Kidney glomerular epithelial cell (primary cell): ENCODE measurements around the gene SLC1A1.
"Not testable (repeated sequence)": the region's sequence is repeated elsewhere in the genome, so short reads cannot be mapped to it uniquely, and the experiment has no call there.

Source experiments
- DNase-seq: peaks from one replicate; lab custom pipeline; 2025; lab: John Stamatoyannopoulos, UW

SLC1A1 gene

DNA sequence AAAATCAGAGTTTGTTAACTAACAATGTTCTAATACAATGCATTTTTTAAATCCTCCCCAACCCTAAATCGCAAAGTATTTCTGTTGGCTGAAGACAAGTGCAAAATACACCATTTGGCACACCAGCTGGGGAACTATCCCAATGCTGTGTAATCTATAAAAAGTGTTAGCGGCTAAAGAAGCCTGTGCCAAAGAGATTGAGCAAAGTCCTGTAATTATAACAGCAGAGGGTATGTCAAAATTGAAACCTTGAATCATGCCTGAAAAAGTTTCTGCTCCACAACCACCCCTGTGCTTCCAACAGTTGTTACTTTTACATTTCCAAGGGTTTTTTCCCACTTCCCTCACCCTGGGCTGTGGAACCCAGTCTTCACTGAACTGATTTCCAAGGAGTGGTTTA lies 88.7 kb downstream of the SLC1A1 start:
- DNase-seq, result no peak

DNA sequence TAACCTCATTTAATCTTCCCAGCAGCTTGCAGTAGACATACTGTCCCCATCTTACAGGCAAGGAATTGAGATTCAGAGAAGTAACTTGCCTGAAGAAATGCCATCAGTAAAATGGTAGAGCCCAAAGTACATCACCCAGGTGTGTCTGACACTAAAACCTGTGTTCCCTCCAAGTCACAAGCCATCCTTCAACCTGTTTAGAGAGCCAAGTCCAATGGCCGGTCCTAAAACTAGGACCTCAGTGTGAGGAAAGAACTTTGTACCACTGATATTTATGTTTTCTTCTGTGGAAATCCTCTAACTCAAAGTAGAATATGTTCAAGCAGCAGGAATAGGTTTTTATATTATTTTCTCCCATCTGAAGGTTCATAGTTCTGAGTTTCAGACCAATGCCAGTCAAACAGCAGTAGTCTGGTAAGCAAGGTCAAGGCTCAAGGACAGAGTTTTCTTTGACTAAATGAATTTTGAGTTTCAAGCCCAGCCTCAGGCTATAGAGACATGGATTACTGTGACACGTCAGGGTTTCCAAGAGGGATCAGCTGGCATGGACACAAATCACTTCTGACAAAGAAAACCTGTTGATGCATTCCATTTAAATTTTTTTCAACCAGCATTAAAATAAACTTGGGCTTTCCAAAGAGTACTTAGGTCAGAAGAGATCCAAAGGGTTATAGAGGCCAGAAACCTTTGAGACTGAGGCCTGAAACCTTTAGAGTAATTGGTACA lies 90.9 kb downstream of the SLC1A1 start:
- no peak for DNase-seq

DNA sequence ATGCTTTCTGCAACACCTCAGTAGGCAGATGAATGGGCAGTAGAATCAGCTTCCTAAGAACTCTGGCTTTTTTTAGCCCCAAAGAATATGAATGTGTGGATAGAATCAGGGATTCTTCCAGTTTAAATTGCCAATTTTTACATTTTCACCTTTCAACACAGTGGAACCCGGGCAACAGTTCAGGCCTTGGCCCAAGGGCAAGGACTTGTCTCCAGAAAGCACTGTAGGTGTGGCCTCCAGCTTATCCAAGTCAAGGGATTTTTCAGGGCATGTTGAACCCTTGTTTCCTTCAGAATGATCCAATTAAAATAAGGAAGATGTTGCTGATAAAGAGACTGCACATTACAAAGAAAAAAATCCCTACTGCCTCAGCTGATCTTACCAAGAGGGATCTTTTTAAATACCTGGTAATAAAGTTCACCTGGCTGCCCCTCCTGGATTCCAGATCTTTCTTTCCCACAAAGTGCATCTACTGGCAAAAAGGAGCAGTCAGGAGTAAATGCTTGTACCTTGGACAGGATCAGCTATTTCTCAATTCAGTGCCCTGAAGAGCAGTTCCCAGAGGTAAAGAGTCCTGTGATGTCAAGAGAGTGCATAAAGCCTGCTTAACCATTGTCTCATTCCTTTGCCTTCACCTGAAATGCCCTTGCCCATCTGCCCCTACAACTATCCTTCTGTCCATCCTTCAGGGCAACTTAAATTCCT lies 91.7 kb downstream of the SLC1A1 start:
- no peak for DNase-seq

DNA sequence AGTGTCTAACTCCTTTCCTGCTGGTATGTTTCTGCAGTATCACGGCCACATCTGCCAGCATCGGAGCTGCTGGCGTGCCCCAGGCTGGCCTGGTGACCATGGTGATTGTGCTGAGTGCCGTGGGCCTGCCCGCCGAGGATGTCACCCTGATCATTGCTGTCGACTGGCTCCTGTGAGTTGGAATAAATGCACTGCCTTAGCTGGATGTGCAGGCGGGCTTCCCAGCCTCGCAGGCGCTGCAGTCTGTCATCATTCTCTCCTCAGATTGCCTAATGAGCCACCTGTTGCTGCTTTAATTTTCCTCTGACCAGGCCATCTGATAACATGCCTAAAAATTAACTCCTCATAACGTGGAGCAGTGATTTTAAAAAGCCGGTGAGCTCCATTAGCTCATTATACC lies 92.7 kb downstream of the SLC1A1 start:
- no peak for DNase-seq

DNA sequence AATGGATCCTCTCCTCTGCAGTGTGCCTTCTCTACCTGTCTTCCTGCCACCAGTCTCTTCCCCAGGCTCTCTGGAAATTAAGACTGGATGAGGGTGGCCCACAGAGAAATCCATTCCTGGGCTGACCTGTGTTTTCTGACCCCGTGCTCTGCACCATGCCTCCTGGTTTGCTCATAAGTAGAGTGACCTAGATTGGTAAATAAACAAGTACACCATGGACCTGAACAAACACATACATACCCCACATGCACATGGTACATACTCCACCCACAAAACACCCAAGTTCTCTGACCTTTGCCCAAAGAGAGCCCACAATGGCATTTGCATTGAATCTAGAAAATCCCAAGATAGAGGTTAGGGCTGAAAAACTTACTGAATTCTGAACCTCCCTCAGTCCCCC lies 94.4 kb downstream of the SLC1A1 start:
- DNase-seq, result no peak

- DNase-seq, result no peak
Observed at GRCh38 chr9:4585135-4585534, 94.9 kb downstream of the SLC1A1 start.

DNA sequence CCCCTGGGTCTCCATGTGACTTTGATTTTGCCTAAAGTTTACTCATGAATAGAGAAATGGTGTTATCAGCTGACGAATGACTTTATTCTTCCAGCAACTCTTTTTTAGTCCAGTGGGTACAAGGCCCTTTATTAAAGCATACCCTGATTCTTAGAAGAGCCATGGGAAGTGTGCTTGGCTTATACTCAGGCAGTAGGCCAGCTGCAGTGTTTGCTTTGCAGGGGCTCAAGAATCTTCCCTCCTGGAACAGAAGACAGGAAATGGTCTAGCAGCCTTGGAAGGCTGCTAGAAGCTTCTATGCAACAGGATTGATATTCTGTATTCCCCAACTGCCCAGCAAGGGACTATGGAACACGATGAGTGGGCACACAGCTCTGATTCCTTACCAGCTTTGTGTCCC lies 98.5 kb downstream of the SLC1A1 start:
- no peak for DNase-seq

GRCh38 chr9:4590430-4591122 lies 100.3 kb downstream of the SLC1A1 start:
- DNase-seq, result peak; percentile 28

DNA sequence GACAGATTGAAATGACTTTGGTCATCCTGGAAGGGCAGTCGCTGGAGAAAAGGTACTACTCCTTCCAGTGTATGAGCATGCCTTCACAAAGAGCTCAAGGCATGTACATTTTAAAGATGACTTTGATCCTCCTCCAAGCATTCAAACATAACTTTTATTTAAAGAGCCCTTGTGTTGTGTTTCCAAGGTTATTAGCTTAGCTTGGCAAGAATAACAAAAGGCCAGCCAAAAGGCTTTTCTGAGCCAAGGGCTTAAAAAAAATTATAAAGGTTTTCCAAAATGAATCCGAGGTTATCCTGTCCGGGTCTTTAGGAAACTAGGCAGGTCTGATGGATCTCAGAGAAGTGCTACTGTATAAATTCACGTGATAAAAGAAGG lies 100.8 kb downstream of the SLC1A1 start:
- no peak for DNase-seq

- DNase-seq, result no peak
Observed at GRCh38 chr9:4592295-4592694, 102.0 kb downstream of the SLC1A1 start.

- DNase-seq, result no peak
Observed at GRCh38 chr9:4592886-4593285, 102.6 kb downstream of the SLC1A1 start.

- no peak for DNase-seq
Observed at GRCh38 chr9:4594545-4594944, 104.3 kb downstream of the SLC1A1 start.

- no peak for DNase-seq
Observed at GRCh38 chr9:4594994-4595393, 104.7 kb downstream of the SLC1A1 start.

GRCh38 chr9:4596165-4596922 lies 106.1 kb downstream of the SLC1A1 start:
- no peak for DNase-seq

GRCh38 chr9:4600368-4600767 lies 110.1 kb downstream of the SLC1A1 start:
- DNase-seq, result no peak

DNA sequence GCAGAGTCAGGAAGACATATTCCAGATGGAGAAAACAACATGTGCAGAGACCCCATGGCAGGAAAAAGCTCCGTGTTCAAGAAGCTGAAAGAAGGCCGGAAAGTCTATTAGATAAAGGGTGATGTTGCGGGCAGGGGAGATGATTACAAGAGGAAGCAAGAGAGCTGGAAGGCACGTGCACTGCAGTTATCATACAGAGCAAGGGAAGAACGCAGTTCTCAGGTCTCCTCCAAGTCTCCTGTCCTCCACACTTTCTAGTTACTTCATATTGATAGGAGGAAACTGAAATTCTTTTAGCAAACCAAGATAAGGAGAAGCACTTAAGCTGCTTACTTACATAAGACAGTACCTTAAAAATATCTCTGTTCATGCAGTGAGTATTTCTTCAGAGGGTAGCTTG lies 113.6 kb downstream of the SLC1A1 start:
- DNase-seq, result no peak

GRCh38 chr9:4604678-4605095 lies 114.4 kb downstream of the SLC1A1 start:
- peak; percentile 40 for DNase-seq

DNA sequence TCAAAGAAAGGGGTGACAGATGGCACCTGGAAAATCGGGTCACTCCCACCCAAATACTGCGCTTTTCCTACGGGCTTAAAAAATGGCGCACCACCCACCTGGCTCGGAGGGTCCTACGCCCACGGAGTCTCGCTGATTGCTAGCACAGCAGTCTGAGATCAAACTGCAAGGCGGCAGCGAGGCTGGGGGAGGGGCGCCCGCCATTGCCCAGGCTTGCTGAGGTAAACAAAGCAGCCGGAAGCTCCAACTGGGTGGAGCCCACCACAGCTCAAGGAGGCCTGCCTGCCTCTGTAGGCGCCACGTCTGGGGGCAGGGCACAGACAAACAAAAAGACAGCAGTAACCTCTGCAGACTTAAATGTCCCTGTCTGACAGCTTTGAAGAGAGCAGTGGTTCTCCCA lies 115.8 kb downstream of the SLC1A1 start:
- not testable (repeated sequence) for DNase-seq

- no peak for DNase-seq
Observed at GRCh38 chr9:4614627-4615026, 124.4 kb downstream of the SLC1A1 start.

DNA sequence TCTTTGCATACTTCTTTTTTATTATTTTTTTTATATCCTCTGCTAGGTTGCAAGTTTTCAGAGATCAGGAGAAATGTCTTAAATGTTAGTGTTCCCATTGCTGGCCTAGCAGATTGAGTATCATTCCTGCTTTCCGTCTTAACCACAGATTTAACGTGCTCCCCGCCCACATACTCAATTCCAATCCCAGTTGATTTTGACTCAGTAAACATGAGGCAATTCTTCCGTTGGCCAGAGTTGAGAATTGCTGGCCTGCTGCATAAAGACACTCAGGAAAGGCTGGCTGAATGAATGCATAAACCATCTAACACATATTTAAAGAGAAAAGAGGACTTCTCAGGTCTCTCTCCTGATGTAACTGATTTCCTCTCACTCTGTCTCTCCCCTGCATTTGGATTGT lies 125.0 kb downstream of the SLC1A1 start:
- DNase-seq, result no peak

DNA sequence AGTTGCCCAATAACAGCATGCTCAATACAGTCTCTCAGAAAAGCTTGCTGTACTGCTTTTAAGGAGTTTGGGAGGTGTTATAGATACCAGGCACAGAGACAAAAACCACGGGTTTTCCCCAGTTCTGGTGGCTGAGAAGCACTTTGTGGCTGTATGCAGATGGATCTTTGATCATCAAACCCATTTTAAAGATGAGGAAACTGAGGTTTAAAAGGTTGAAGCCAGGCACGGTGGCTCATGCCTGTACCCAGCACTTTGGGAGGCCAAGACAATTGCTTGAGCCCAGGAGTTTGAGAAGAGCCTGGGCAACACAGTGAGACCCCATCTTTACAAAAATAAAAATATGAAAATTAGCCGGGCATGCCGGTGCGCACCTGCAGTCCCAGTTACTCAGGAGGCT lies 125.5 kb downstream of the SLC1A1 start:
- DNase-seq, result no peak

DNA sequence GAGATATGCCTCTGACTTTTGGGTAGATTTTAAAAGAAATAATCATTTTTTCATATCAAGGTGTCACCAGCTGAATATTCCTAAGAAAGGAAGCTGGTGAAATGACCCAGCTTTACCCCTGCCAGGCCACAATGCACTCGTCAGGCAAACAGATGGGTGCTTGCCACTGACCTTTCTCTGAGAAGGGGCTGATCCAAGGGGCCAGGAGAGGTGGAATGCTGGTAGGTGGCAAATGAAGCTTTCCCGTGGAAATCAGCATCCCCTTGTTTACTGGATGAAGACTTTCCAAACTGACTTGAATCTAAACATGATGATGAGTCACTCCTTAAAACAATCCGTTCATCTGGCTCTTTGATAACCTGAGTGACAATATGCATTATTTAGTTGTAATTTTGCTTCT lies 127.5 kb downstream of the SLC1A1 start:
- no peak for DNase-seq

DNA sequence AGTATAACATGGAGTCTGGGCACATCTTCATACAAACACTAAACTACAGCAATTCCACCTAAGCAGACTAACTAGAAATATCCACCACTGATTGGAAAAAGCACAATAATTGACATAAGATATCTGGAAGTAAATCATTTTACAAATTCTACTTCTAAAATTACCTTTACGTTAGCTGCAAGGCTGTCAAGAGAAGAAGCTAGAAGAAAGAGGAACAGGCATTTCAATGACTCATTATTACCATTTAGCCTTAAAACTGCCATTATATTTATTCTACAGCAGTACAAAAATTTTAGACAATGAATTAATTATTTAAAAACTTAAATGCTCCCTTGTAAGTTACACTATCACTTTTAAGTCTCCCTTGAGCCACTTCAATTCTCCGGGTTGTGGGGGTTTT lies 128.4 kb downstream of the SLC1A1 start:
- no peak for DNase-seq
